IPS DF 19.7 (cell line): ENCODE measurements around the gene PHF2.

ENCODE experiments used
- DNase-seq: peaks from one replicate; pipeline ENCODE4 v3.0.0-alpha.2; 2013; ENCODE audit warnings: low read depth, low spot score

PHF2 gene

DNA sequence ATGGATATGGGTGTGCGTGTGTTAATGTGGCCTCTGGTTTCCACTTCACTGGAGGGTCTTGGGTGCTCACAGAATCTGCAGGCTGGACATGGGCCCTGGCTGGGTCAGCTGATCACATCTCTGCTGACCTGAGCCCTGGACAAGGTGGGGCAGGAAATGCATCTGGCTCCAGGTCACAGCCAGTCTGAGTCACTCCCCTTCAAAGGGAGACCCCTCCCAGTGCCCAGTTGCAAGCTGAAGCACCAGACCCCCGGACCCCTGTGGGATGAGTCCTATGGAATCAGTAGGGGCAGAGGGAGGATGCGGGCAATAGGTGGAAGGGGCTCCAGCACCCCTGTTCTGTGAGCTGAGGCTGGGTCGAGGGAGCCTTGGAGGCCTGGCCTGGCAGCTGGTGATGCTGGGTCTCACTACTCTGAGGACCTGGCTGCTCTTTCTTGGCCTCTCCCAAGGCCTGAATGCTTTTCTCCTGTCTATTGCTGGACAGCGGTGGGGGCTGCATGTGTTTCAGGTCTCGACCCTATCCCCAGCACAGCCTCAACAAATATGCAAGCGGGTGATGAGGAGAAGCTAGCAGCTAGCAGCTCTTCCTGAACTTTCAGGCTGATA lies 54.5 kb downstream of the PHF2 start:
- DNase-seq: no peak

DNA sequence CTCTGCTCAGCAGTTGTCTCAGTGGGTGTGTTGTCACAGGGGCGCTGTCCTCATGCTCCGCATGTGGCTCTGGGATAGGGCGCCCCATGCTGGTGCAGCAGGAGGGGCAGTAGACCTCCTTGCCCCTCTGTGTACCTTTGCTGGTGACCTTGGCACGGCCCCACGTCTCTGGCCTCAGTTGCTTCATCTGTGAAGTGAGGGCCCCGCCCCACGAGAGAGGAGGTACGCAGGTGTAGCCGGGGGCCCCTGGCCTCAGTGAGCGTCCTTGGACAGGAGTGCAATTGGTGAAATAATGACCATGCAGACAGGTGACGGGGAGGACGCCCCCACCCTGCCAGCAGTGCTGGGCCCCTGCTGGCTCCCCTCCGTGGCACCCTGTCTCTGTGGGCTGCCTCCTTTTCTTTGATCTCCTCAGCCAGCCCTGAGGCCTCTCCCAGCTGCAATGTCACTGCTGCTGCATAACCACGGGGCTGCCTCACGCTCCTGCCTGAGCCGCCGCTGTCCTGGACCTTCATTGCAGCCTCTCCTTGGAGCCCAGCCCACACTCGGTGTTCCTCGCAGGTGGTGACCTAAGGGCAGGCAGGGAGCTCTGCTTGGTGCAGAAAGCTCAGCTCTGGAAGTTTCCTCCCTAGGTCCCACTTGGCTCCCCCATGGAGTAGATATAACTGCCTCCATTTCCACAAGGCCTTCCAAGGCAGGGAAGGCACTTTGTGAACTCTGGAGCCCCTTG lies 57.3 kb downstream of the PHF2 start:
- no peak for DNase-seq

DNA sequence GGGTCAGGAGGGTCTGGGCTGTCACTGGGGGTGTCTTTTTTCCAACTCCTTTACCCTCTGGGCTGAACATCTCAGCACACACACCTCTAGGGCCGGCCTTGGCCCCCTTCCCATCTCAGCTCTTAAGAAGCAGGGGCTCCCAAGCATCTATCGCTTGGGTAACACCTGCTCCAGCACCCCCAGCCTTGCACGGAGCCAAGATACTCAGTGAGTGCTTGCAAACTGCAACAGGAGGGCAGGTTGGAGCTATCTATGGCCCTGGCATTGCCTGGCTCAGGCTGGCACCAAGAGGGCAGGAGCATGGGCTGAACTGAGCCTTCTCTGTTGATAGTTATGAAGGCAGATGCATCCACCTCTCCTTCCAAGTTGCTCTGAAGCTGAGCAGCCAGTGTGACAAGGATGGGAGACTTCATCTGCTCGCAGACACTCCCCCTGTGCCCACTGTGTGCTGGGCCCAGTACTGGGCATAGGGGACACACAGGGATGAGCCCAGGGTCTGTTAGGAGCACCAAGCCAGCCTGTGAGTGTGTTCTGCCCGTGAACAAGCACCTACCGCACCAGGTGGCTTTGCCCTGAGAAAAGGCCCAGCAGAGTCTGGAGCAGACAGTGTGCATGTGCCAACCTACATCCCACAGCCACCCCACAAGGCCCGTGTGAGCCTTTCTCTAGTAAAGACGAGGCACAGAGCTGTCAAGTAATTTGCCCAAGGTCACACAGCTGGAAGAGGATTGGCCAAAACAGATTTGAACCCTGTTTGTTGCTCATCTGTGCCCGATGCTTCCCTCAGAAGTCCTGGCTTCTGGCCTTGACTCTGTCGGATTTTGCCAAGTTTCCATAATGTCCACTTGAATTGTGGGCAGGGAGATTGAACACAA lies 58.2 kb downstream of the PHF2 start:
- DNase-seq: no peak

DNA sequence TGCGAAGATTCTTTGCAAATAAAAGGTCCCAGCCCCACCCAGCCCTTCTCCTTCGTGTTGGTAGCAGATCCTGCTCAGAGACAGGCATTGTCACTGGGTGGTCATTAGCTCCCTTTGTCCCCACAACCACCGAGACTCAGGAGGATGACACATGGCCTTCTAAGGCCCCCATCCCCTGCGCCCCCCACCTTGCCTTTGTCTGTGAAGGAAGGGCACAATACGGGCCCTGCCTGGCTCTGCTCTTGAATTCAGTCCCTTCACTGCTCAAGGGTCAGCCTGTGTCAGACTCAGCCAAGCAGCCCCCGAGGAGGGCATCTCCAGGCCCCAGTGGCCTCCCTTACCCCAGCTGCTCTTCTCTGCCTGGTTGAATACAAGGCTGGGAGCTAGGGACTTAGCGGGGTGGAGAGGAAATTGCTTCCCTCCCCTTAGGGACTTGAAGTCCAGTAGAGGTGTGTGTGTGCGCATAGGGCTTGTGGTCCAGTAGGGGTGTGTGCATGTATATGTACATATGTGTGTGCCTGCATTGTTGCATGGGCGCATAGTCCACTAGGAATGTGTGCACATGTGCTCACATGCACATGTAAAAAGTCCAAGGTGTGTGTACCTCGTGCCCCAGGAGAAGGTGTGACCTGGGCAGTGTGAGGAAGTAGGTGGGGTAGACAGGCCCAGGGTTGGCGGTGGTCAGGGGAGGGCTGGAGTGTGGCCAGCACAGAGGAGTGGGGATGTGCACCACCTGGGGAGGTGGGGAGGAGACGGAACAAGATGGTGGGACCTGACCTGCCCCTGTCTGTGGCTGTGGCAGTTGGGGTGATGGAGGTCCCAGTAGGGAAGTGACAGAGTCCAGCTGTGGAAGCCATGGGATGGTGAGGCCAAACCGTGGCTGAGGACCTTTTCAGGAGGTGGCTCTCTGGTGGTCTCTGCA lies 59.1 kb downstream of the PHF2 start:
- DNase-seq: no peak

DNA sequence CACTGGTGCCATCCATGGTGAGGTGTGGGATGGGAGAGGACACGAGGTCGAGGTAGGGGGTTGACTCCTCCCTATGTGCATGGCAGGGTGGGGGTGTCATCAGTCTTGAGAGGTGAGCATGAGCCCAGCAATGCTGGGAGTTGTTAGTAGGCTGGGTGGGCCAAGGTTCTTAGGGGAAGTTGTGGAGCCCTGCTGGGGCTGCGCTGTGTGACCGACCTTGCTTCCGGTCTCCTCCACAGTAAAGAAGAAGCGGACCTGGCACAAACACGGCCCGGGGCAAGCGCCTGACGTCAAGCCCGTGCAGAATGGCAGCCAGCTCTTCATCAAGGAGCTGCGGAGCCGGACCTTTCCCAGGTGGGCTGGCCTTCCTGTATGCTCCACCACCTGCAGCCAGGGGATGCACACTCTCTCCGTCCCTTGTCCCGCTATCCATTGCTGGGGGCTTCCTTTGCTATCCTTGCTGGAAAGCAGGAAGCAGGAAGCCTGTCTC lies 59.8 kb downstream of the PHF2 start:
- DNase-seq: no peak

DNA sequence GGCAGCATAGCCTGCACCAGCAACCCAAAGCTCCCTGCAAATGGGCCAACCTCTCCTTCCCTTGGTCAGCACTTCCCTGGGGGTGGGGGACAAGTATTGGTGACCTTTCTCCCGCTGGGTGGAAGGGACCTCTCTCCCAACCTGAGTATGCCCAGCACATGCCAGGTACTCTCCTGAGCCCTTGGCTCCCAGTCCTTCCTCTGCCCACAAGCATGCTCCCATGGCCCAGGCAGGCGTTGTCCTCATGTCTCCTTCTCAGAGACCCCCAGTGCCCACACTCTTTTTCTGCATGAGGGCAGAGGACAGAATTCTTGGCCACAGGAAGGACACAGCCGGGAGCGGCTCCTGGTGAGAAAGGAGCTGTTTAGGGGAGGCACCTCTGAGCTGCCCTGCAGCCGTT lies 60.3 kb downstream of the PHF2 start:
- no peak for DNase-seq

DNA sequence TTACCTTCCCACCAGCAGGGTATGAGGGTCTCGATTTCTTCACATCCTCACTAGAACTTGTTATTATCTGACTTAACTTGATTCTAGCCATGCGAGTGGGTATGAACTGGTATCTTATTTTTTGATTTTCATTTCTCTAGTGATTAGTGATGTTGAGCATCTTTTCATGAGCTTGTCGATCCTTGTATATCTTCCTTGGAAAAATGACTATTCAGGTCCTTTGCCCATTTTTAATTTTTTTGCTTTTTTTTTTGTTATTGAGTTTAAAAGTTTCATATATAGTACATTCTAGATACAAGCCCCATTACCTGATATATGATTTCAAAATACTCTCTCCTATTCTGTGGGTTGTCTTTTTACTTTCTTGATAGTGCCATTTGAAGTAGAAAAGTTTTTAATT lies 61.5 kb downstream of the PHF2 start:
- no peak for DNase-seq

DNA sequence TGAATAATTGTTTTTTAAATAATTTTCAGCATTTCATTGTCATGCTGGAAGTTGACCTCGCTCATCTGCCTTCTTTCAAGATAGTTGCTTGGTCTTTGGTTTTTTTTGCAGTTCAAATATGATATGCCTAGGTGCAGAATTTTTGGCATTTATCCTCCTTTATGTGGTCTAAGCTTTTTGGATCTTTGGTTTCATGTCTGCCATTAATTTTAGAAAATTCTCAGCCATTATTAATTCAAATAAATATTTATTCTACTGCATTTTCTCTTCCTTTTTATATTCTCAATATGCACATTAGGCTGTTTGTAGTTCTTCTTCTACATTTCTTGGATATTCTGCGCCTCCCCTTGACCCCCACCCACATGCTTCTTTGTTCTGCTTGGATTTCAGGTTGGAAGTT lies 63.6 kb downstream of the PHF2 start:
- no peak for DNase-seq

DNA sequence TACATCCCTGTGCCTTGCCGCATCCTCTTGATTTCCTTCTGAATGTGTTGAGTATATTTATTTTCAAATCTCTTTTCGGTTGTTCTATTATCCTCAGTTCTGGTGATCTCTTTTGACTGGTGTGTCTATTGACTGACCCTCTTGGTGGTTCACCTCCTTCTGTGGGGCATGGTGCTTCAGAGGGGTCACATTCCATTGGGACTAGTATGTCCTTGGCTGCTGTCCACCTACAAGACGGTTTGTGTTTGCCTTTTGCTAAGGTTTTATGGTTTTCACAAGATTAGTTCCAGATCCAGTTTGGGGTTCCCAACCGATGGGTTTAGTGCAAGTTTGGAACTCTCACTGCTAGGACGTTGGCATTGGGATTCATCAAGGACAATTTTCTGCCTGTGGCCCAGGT lies 66.6 kb downstream of the PHF2 start:
- no peak for DNase-seq

DNA sequence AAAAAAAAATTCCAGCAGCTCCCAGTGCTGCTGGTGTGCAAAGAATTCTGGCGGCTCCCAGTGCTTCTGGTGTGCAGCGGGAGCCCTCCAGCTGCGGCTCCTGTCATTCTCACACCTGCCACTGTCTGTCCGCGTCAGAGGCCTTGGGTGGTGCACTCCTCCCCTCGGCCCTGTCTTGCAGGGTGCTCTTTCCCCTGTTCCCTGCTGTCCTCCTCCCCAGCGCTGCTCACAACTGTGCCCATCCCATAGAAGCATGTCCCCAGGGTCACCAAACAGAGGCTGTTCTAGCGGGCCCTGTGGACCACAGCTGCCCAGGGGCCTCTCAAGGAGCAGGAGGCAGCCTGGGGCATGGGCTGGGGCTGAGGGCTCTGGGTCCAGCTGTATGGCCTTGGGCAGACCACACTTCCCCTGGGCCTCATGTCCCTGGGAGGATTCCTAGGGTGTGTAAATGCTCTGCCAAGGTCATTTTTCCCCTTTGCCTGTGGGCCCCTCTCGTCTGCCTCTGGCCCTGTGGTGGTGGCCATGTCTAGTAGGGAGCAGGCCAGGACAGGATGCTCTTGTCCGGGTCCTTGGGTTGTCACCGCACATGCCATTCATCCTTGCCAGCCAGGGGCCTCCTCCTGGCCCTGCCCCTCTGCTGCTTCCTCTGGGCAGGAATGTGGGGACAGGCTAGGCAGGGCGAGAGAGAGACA lies 68.2 kb downstream of the PHF2 start:
- DNase-seq: no peak

DNA sequence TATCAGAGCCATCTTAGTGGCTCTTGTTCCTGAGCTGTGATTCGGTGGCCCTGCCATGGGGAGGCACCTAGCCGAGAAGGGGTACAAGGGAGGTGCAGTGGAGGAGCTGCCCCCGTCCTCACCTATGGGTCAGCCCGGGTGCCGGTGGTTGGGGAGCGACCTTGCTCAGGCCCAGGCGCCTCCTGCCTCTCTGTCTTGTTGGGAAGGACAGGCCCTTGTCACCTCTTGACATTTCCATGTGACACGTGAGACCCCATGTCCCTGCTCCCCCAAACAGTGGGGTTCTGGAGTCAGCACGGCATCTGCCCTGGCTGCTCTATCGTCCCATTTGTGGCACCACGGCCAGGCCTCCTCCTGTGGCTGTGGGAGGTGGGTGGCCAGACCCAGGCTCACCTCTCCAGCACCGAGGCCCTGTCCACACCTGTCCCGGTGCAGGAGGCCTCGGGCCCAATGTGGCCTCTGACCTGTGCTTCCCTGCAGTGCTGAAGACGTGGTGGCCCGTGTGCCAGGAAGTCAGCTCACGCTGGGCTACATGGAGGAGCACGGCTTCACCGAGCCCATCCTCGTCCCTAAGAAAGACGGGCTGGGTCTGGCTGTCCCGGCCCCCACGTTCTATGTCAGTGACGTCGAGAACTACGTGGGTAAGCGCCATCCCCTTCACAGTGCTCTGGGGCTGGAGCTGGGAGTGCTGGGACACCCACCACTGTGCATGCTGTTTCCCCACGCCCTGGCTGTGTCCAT lies 68.9 kb downstream of the PHF2 start:
- no peak for DNase-seq

DNA sequence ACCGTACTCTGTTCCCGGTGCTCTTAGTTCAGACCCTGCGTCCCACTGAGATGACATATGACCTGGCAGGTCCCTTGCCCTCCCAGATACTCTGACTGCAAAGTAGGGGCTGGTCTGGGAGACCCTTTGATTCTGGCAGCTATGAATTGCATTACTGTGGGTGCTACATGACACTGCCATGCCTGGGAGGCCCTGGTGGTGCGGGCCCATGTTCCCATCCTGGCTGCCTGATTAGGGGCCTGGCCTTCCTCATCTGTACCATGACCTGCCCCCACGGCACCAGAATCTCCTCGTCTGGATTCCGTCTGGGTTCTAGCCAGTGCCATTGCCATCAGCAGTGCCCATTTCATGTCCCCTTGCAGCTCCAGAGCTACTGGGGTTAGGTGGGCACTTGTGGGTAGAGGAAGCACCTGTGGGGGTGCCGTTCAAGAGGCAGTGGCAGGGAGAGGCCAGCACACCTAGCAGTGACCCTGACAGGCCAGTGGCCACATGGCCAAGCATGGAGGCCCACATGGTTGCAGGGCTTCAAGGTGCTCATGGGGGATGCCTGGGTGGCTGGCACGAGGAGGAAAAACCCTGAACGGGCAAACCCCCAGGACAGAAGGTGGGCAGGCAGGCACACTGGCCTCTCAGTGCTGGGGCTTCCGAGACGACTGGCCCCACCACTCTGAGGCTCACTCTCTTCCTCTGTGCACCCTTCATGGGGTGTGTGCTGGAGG lies 69.7 kb downstream of the PHF2 start:
- no peak for DNase-seq

DNA sequence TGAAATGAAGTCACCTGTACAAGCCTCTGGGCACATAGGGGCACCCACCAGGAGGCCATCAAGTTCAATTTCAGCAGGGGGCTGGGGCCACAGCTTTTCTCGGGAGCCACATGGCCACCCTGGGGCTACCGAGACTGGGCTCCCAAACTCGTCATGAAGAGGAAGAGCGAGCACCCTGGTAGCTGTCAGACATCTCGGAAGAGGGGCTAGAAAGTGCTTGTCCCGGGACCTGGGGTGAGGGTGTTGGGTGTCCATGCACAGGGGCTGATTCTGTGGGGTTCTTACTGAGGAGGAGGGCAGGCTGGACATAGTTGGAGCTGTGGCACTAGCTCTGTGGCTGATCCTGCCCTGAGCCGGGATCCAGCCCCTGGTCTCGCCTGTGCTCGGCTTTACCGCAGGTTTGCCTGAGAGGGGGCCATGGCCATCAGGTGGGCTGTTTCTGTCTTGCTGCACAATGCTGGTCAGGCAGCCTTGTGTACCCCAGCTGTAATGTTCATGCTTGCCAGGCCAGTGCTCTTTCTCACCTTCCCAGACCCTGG lies 70.3 kb downstream of the PHF2 start:
- DNase-seq: no peak

DNA sequence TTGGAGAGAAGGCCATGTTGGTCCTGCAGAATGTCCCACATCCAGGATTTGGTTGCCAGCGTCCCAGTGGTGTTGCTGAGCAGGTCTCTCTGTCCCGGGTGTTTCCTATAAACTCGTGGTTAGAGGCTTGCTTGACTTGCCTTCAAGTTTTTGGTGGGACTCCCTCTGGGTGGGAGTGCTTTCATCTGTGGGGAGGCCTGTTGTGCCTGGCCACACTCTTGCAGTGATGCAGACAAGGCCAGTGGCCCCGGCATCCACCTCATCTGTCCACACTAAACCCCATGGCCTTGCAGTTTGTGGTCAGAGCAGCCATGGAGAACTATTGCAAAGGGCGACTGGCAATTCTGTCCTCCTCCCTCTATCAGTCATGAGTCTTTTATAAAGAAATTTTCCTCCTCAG lies 71.8 kb downstream of the PHF2 start:
- no peak for DNase-seq

DNA sequence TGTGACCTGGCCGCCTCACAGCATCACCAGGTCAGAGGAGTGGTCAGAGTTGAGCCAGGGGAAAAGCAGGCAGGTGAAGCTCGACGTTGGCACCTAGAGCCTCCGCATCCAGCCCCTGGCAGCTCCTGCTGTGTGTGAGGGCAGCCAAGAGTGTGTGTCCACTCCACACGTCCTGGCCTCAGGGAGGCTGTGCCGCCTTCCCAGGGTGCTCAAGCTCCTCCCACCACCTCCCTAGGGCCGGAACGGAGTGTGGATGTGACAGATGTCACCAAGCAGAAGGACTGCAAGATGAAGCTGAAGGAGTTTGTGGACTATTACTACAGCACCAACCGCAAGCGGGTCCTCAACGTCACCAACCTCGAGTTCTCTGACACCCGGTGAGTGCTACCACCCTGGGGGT lies 72.5 kb downstream of the PHF2 start:
- no peak for DNase-seq

DNA sequence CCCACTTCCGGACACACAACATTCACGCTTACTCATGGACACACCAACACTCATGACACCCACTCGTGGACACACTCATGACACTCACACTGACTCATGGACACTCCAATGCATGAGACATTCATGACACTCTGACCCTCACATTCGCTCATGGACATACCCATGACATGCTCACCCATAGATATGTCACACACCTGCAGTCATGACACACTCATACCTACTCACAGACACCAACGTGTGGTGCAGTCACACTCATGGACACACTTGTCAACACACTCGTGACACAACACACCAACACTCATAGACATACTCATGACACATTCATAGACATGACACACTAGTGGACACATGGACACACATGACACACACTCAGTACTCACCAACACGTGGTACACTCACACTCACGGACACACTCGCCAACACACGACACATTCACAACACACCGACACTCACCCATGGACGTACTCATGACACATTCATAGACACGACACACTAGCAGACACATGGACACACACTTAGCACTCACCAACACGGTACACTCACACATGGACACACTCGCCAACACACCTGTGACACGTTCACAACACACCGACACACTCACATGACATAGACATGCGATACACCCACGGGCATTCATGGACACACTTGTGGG lies 73.4 kb downstream of the PHF2 start:
- DNase-seq: no peak

DNA sequence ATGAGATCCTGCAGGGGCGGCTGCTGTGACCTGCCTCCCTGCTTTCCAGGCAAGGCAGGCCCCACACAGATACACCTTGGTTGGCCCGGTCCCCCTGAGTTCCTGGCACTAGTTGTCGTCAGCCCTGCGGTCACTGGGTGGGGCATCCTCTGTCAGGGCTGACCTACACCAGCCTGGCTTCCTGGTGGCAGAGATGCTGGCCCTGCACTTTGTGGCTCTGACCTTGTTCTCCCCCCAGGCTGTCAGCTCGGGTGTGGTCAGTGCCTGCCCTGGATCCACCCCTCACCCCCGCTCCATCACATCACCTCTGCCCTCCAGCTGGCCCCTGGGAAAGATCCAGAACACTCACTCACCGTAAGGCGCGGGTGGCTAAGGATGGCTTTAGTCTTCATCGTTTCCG lies 74.1 kb downstream of the PHF2 start:
- no peak for DNase-seq

DNA sequence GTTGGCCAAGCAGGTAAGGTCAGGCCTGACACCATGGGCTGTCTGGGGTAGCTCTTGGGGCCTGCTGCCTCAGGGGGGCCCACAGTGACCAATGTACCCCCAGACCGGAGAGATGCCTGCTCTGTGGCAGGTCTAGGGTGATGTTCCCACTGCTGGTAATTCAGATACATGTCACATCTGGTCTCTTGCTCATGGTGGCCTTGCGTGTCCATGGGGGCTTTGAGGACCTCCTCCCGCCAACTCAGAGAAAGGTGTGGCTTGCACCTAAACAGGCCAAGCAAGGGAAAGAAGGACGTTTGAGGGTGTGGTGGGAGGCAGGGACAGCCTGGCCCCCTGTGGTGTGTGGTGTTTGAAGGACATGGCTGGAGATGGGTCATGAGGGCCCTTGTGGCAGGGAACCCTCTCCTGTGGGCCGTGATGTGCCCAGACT lies 75.2 kb downstream of the PHF2 start:
- no peak for DNase-seq
